Ascending aorta (tissue), 2 donors: ENCODE measurements around the gene HMCN1. TPM values are rescaled to one million over a fixed set of nuclear protein-coding genes. Genes with fewer than 3 reads are reported as not detected.

Experiments used
- DNase-seq, 2 donors: peaks; one replicate each; pipeline ENCODE4 v3.0.0-alpha.2; 2019; ENCODE audit warnings: low spot score in 2 of 2
- H3K27ac ChIP-seq, 2 donors: fragments of 200-600 bp; sonication (generic); one replicate each; pipeline ENCODE4 v1.5.1; 2016 to 2017; ENCODE audit warnings: mild to moderate bottlenecking in 1 of 2
- H3K27me3 ChIP-seq: fragments of 200-600 bp; sonication (generic); one replicate; pipeline ENCODE4 v1.5.1; 2017
- H3K36me3 ChIP-seq, 2 donors: fragments of 200-600 bp; sonication (generic); one replicate each; pipeline ENCODE4 v1.5.1; 2016
- H3K4me1 ChIP-seq, 2 donors: fragments of 200-600 bp; sonication (generic); one replicate each; pipeline ENCODE4 v1.5.1; 2016 to 2017; ENCODE audit warnings: mild to moderate bottlenecking in 1 of 2
- H3K4me3 ChIP-seq, 2 donors: fragments of 200-600 bp; sonication (generic); one replicate each; pipeline ENCODE4 v1.5.1; 2016 to 2017; ENCODE audit warnings: mild to moderate bottlenecking in 1 of 2
- H3K9me3 ChIP-seq, 2 donors: fragments of 200-600 bp; sonication (generic); one replicate each; pipeline ENCODE4 v1.5.1; 2016
- CTCF ChIP-seq, 3 experiments: fragments of 200-600 bp in 2 of 3; fragments of 450-650 bp in 1 of 3; sonication (generic) in 2 of 3; IDR thresholded peaks; one replicate each; pipeline ENCODE4 v1.5.1; 2016 to 2019; ENCODE audit warnings: antibody characterized with exemption in 3 of 3, mild to moderate bottlenecking in 1 of 3, moderate library complexity in 1 of 3
- intact Hi-C: fragments of 100-400 bp; cut with DNase I; formaldehyde crosslinking; loops from one replicate; pipeline ENCODE4 v1.15.1; 2023
- total RNA-seq: library from RNA; depleted of rRNA; stranded (reverse); fragments of >200 nt; gene quantifications from one replicate; pipeline ENCODE4 v1.1.0, GENCODE V29; 2016

HMCN1 gene
- total RNA-seq, 1 donor from 2014 or later: 61.7 TPM

GRCh38 chr1:186234976-186235686 is 500.9 kb downstream of the HMCN1 start:
- no peak for DNase-seq
- intact Hi-C loops: no loop called here
- no peak overlapping the region for H3K4me3 ChIP-seq

GRCh38 chr1:186235696-186236095 is 501.5 kb downstream of the HMCN1 start:
- Histone ChIP-seq H3K4me1 (no peaks in the 10 kb centered on the region), H3K9me3 (no peaks in the 10 kb centered on the region), H3K36me3 (no peaks in the 10 kb centered on the region), H3K4me3 (no peak overlapping the region), H3K27me3 (no peaks in the 10 kb centered on the region), H3K27ac (no peak overlapping the region)
- TF ChIP-seq CTCF (IDR thresholded peaks at IDR 0.05): no peak
- no peak for DNase-seq
- intact Hi-C loops: no loop called here

More at GRCh38 chr1:186234976-186235686, 500.9 kb downstream of the HMCN1 start:
- Histone ChIP-seq H3K4me1 (no peaks in the 10 kb centered on the region), H3K27ac (no peak overlapping the region), H3K27me3 (no peaks in the 10 kb centered on the region), H3K36me3 (no peaks in the 10 kb centered on the region), H3K9me3 (no peaks in the 10 kb centered on the region)
- TF ChIP-seq CTCF (IDR thresholded peaks at IDR 0.05): no peak

- Histone ChIP-seq H3K9me3 (no peaks in the 10 kb centered on the region), H3K4me1 (no peaks in the 10 kb centered on the region), H3K4me3 (no peak overlapping the region), H3K27me3 (no peaks in the 10 kb centered on the region), H3K27ac (no peak overlapping the region), H3K36me3 (no peaks in the 10 kb centered on the region)
- TF ChIP-seq CTCF (IDR thresholded peaks at IDR 0.05): no peak
- intact Hi-C loops: no loop called here
- DNase-seq: no peak
Observed at GRCh38 chr1:186236921-186237320, 502.7 kb downstream of the HMCN1 start.

- Histone ChIP-seq H3K27me3 (no peaks in the 10 kb centered on the region), H3K9me3 (no peaks in the 10 kb centered on the region), H3K4me3 (no peak overlapping the region), H3K36me3 (no peaks in the 10 kb centered on the region), H3K27ac (no peak overlapping the region), H3K4me1 (no peaks in the 10 kb centered on the region)
- TF ChIP-seq CTCF (IDR thresholded peaks at IDR 0.05): no peak
- no peak for DNase-seq
- intact Hi-C loops: no loop called here
Observed at GRCh38 chr1:186239171-186239570, 505.0 kb downstream of the HMCN1 start.

- H3K36me3 ChIP-seq: no peaks in the 10 kb centered on the region
- no peak overlapping the region for H3K27ac ChIP-seq
- no peaks in the 10 kb centered on the region for H3K4me1 ChIP-seq
- intact Hi-C loops: no loop called here
- no peak for DNase-seq
- H3K4me3 ChIP-seq: no peak overlapping the region
- H3K27me3 ChIP-seq: no peaks in the 10 kb centered on the region
- no peak for TF ChIP-seq CTCF (IDR thresholded peaks at IDR 0.05)
- H3K9me3 ChIP-seq: no peaks in the 10 kb centered on the region
Observed at GRCh38 chr1:186240436-186240835, 506.2 kb downstream of the HMCN1 start.
